H1 (cell line): ENCODE data around the gene RNF44. TPM values are rescaled to one million over a fixed set of nuclear protein-coding genes. Genes with fewer than 3 reads are reported as not detected.

Source experiments
- CBX5 ChIP-seq: fragments of 300-800, 300-1000 bp; sonication (generic); IDR thresholded peaks from 2 replicates; pipeline ENCODE4 v1.7.1; 2016; ENCODE audit warnings: antibody characterized with exemption, low read length, low read depth
- HDAC2 ChIP-seq, 2 experiments: fragments of 300-600 bp in 1 of 2; sonication (generic) in 1 of 2; IDR thresholded peaks; 2 replicates each; pipeline ENCODE4 v1.6.1; 2011 to 2012; ENCODE audit warnings: low read depth in 2 of 2, low read length in 2 of 2, mild to moderate bottlenecking in 2 of 2, moderate library complexity in 2 of 2, borderline replicate concordance in 1 of 2, inconsistent platforms in 1 of 2
- HDAC6 ChIP-seq: IDR thresholded peaks from one replicate; pipeline ENCODE4 v1.7.1; 2012; ENCODE audit warnings: low read depth, mild to moderate bottlenecking, inconsistent platforms, low read length, moderate library complexity
- SRF ChIP-seq: IDR thresholded peaks from 2 replicates; pipeline ENCODE4 v1.6.1; 2011; ENCODE audit warnings: mild to moderate bottlenecking, low read depth, low read length, moderate library complexity
- SUZ12 ChIP-seq: fragments of 200-600 bp; sonication (generic); IDR thresholded peaks from 2 replicates; pipeline ENCODE4 v1.6.1; 2012; ENCODE audit warnings: mild to moderate bottlenecking, inconsistent platforms, low read length, moderate library complexity, mixed read lengths
- polyA plus RNA-seq, 7 experiments: library from polyadenylated mRNA; depleted of rRNA in 3 of 7; stranded (reverse) in 5 of 7; unstranded in 2 of 7; fragments of >200 nt in 5 of 7; fragments of 200-250 nt in 2 of 7; gene quantifications; 1 replicate in 5 of 7; 2 replicates in 1 of 7; 4 replicates in 1 of 7; pipeline versions ENCODE4 v1.2.1 to v1.2.3, GENCODE V29; 2011 to 2013; ENCODE audit warnings: missing spikeins in 2 of 7, mixed read lengths in 2 of 7
- total RNA-seq: library from RNA; stranded (reverse); fragmentation: NEBNext Ultra II Directional; extraction: Animal tissue kit (Norgen Biotek cat#: 25700); gene quantifications from 2 replicates; pipeline ENCODE4 v1.2.1, GENCODE V29; 2021
- TF ChIP-seq, protein P1 (sequence below): IDR thresholded peaks from 2 replicates; pipeline ENCODE4 v1.6.1; 2011; ENCODE audit warnings: low read length, improper control_type of control experiment

The RNF44 gene
- total and polyA plus RNA-seq, 2 of the 8 experiments (the other 6 are each of a cell fraction or from before 2014, with no cell fraction given) = 54.7 to 164 TPM

DNA sequence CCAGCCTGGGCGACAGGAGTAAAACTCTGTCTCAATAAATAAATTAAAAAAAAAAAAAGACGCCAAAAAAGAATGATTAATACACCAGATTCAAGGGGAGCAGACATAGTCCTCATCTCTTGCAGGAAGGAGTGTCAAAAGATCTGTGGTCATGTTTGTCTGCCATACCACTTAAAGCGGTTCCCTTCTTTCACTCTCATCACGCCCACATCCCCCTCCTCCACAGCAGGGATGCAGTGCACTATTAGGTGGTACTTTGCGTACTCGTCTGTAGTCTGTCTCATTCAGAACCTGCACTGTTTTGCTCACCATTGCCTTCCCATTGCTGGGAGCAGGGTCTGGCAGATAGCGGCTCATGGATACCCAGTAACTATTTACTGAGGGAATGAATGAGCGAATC lies 23.2 kb upstream of the RNF44 start (continued):
- TF ChIP-seq, protein P1, sequence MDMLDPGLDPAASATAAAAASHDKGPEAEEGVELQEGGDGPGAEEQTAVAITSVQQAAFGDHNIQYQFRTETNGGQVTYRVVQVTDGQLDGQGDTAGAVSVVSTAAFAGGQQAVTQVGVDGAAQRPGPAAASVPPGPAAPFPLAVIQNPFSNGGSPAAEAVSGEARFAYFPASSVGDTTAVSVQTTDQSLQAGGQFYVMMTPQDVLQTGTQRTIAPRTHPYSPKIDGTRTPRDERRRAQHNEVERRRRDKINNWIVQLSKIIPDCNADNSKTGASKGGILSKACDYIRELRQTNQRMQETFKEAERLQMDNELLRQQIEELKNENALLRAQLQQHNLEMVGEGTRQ = no peak
- TF ChIP-seq CBX5 = no peak
- no peak for TF ChIP-seq HDAC2 (IDR thresholded peaks at IDR 0.05; ENCODE audit: borderline replicate concordance in 1 of 2, low read depth in 2 of 2, low read length in 2 of 2)
- no peak for TF ChIP-seq HDAC6
- TF ChIP-seq SRF = no peak
- TF ChIP-seq SUZ12 = no peak
